Measurements from ENCODE around the gene TMEM145.

TMEM145 gene

DNA sequence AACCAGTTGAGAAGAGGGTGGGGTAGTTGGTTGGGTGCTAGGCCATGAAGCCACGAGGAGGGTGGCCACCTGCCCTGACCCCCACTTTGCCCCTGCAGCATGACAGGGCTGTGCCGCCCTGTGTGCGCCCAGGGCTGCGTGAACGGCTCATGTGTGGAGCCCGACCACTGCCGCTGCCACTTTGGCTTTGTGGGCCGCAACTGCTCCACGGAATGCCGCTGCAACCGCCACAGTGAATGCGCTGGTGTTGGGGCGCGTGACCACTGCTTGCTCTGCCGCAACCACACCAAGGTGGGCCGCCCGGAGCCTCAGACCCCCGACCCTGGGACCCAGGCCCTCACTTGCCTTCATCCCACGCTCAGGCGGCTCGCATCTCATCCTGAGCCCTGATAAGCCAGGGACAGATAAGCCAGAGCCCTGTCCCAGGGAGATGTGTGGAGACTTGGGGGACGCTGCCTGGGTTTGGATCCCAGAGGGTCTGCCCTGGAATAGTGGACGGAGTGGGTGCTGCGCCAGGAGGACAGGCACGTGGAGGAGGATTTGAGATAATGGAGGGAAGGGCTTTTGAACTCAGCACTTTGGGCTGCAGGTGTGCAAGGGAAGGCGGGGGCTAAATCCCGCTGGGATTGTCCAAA is 56.4 kb downstream of the TMEM145 start:
- Histone ChIP-seq H3K36me3 (ENCODE audit: control insufficient read depth in 1 of 2, insufficient read depth in 2 of 2, low read length in 2 of 2) (peaks cover 7 to 23% of the 10 kb centered on the region in 2 donors), H3K4me1 (ENCODE audit: control insufficient read depth in 1 of 2, insufficient read depth in 2 of 2, low read length in 2 of 2) (peaks cover 0 to 17% of the 10 kb centered on the region in 2 donors), H3K27ac (ENCODE audit: low read length) (no peak overlapping the region), H3K27me3 (ENCODE audit: low read depth, low read length) (no peaks in the 10 kb centered on the region), H3K9me3 (ENCODE audit: control insufficient read depth in 1 of 2, low read length in 2 of 2) (no peaks in the 10 kb centered on the region), H3K4me3 (ENCODE audit: low read depth in 1 of 2, low read length in 2 of 2) (no peak overlapping the region)

DNA sequence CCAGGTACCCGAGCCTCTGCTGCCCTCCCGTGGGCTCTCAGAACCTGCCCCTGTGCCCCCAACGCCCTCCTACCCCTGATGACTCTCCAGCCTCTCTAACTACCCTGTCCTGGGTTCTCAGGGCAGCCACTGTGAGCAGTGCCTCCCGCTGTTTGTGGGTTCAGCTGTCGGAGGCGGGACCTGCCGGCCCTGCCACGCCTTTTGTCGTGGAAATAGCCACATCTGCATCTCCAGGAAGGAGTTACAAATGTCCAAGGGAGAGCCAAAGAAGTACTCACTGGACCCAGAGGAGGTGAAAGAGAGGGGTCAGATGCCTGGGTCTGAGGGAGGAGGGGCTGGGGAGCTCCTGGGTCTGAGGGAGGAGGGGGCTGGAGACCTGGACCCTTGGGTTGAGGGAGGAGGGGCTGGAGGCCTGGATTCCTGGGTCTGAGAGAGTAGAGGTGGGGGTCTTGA is 57.0 kb downstream of the TMEM145 start:
- Histone ChIP-seq H3K9me3 (ENCODE audit: control insufficient read depth in 1 of 2, low read length in 2 of 2) (no peaks in the 10 kb centered on the region), H3K36me3 (ENCODE audit: control insufficient read depth in 1 of 2, insufficient read depth in 2 of 2, low read length in 2 of 2) (peaks cover 9 to 29% of the 10 kb centered on the region in 2 donors), H3K4me1 (ENCODE audit: control insufficient read depth in 1 of 2, insufficient read depth in 2 of 2, low read length in 2 of 2) (peaks cover 0 to 13% of the 10 kb centered on the region in 2 donors), H3K27ac (ENCODE audit: low read length) (no peak overlapping the region), H3K27me3 (ENCODE audit: low read depth, low read length) (no peaks in the 10 kb centered on the region), H3K4me3 (ENCODE audit: low read depth in 1 of 2, low read length in 2 of 2) (no peak overlapping the region)

DNA sequence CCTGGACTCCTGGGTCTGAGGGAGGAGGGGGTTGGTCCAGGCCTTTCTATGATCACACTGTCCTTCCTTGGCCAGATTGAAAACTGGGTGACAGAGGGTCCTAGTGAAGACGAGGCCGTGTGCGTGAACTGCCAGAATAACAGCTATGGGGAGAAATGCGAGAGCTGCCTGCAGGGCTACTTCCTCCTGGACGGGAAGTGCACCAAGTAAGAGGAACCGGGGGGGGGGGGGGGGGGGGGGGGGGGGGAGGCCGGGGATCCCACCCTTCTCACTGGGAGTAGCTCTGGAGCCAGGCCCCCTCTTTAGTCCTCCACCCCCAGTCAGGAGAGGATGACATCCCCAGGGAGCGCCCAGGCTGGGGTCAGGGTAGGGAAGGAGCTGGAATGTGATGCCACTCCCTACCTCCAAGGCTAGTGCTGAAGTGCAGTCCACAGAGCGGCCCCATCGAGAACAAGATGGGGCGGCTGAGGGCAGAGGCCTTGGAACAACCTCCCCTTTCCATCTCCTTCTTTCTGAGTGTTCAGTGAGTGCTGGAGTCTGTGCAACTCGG is 57.6 kb downstream of the TMEM145 start:
- no peaks in the 10 kb centered on the region for H3K27me3 ChIP-seq (ENCODE audit: low read depth, low read length)

More for the DNA sequence above, 57.6 kb downstream of the TMEM145 start:
- Histone ChIP-seq H3K27ac (ENCODE audit: low read length) (no peak overlapping the region), H3K4me1 (ENCODE audit: control insufficient read depth in 1 of 2, insufficient read depth in 2 of 2, low read length in 2 of 2) (peaks cover 0 to 12% of the 10 kb centered on the region in 2 donors), H3K9me3 (ENCODE audit: control insufficient read depth in 1 of 2, low read length in 2 of 2) (no peaks in the 10 kb centered on the region), H3K36me3 (ENCODE audit: control insufficient read depth in 1 of 2, insufficient read depth in 2 of 2, low read length in 2 of 2) (peaks cover 9 to 35% of the 10 kb centered on the region in 2 donors), H3K4me3 (ENCODE audit: low read depth in 1 of 2, low read length in 2 of 2) (no peak overlapping the region)

All from muscle layer of duodenum (tissue), 2 donors.